GM19463 (cell line): ENCODE results near the gene SPRTN.

ENCODE experiments used
- ATAC-seq: cut with Tn5 transposase; IDR thresholded peaks from one replicate; pipeline ENCODE4 v1.9.1; 2021; ENCODE audit warnings: mild to moderate bottlenecking, moderate library complexity; ENCODE audit not compliant: unreplicated experiment

Gene SPRTN

GRCh38 chr1:231338270-231339128, at the start of gene SPRTN:
TSS of gene SPRTN (plus strand) at chr1:231338293. CDS start at chr1:231338384, 91 bp downstream.
- ATAC-seq = no peak

GRCh38 chr1:231295938-231296337, 42.2 kb upstream of the SPRTN start:
- ATAC-seq = no peak

- ATAC-seq = no peak
These were observed 36.1 kb upstream of the SPRTN start for GRCh38 chr1:231301990-231302389.

- no peak for ATAC-seq
These were observed 27.6 kb upstream of the SPRTN start for GRCh38 chr1:231310391-231310934.

GRCh38 chr1:231311720-231312431, 26.2 kb upstream of the SPRTN start:
- no peak for ATAC-seq

- no peak for ATAC-seq
These were observed 25.7 kb upstream of the SPRTN start for GRCh38 chr1:231312432-231312788.

- no peak for ATAC-seq
These were observed 24.4 kb upstream of the SPRTN start for GRCh38 chr1:231313661-231314060.

- ATAC-seq = peak; percentile 84
These were observed 22.2 kb upstream of the SPRTN start for GRCh38 chr1:231315887-231316286.

- no peak for ATAC-seq
These were observed 20.6 kb upstream of the SPRTN start for GRCh38 chr1:231317306-231318014.

GRCh38 chr1:231318015-231318355, 20.1 kb upstream of the SPRTN start:
- no peak for ATAC-seq

GRCh38 chr1:231318568-231318967, 19.5 kb upstream of the SPRTN start:
- no peak for ATAC-seq

GRCh38 chr1:231319080-231319479, 19.0 kb upstream of the SPRTN start:
- no peak for ATAC-seq

- no peak for ATAC-seq
These were observed 15.1 kb upstream of the SPRTN start for GRCh38 chr1:231322880-231323530.

GRCh38 chr1:231324660-231325059, 13.4 kb upstream of the SPRTN start:
- ATAC-seq = no peak

- ATAC-seq = no peak
These were observed 11.8 kb upstream of the SPRTN start for GRCh38 chr1:231326248-231326647.

- ATAC-seq = no peak
These were observed 10.5 kb upstream of the SPRTN start for GRCh38 chr1:231327617-231328016.

- ATAC-seq = no peak
These were observed 8.6 kb upstream of the SPRTN start for GRCh38 chr1:231329483-231329882.

- no peak for ATAC-seq
These were observed 5.3 kb upstream of the SPRTN start for GRCh38 chr1:231332761-231333160.

GRCh38 chr1:231334079-231334666, 3.9 kb upstream of the SPRTN start:
- ATAC-seq = no peak

- no peak for ATAC-seq
These were observed 3.1 kb upstream of the SPRTN start for GRCh38 chr1:231334952-231335351.
